ENCODE results near the gene MRPL53. TPM values are rescaled to one million over a fixed set of nuclear protein-coding genes. Genes with fewer than 3 reads are reported as not detected.

Gene MRPL53
- total and polyA plus RNA-seq, 2 of the 13 experiments (the other 11 are each of a cell fraction or from before 2014, with no cell fraction given): 34.3 to 51.9 TPM

DNA sequence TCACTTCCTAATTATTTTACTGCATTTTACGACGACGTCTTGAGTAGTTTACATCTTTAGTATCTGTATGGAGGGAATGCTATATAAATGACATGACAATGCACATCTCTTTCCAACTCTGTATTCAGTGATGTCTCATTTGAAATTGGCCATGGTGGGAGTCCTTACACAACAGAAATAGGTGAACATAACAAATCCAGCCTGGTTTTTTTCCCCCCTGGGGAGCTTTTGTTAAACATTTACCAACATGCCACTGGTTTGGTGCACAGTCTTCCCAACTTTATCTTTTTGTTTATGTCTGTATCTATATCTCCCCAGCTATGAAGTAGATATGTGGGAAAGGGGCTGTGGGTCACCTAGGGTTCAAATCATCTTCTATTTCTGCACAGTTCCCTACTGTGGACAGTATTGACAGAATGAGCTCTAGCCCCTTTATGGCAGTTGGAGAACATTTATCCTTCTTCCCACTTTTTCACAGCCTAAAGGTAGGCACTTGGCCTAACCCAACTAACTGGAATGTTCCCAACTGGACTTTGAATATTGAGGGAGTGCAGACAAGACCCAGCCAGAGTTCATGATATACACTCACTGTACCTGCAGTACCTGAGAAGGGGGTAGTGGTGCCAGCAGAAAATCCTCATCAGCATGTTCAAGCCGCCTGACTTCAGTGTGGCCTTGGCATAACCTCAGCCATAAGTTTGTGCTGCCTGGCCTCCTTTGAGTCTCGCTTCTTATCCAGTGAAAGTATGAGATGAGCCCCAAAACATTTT is 25.1 kb downstream of the MRPL53 start (continued):
- peak; percentile 67; the same call in 1 of the 2 replicates for TF ChIP-seq MEF2D (CRISPR knock-in tag; IDR thresholded peaks at IDR 0.05)
- TF ChIP-seq ZNF264 (CRISPR knock-in tag; IDR thresholded peaks at IDR 0.05): 0 out of 2 replicates have a peak, but pooled peaks have one; percentile 27
- TF ChIP-seq EZH2 (conservative IDR thresholded peaks at IDR 0.05; ENCODE audit: low read depth, low read length): no peak
- TF ChIP-seq ZNF432 (CRISPR knock-in tag; IDR thresholded peaks at IDR 0.05; ENCODE audit: borderline replicate concordance): no peak
- no peak for TF ChIP-seq ZSCAN12 (CRISPR knock-in tag; IDR thresholded peaks at IDR 0.05)
- TF ChIP-seq TP53 (CRISPR knock-in tag; conservative IDR thresholded peaks at IDR 0.05): no peak
- TF ChIP-seq MAFG (CRISPR knock-in tag; IDR thresholded peaks at IDR 0.05): no peak
- no peak for TF ChIP-seq HOXA5 (CRISPR knock-in tag; IDR thresholded peaks at IDR 0.05)
- no peak for TF ChIP-seq ZNF615 (CRISPR knock-in tag; IDR thresholded peaks at IDR 0.05; ENCODE audit: borderline replicate concordance)
- no peak for TF ChIP-seq GZF1 (CRISPR knock-in tag; IDR thresholded peaks at IDR 0.05)
- TF ChIP-seq ZKSCAN8 (CRISPR knock-in tag; IDR thresholded peaks at IDR 0.05; ENCODE audit: borderline replicate concordance): peak; percentile 34; the same call in 1 of the 2 replicates
- TF ChIP-seq SPEN (CRISPR knock-in tag; IDR thresholded peaks at IDR 0.05; ENCODE audit: low read depth): peak; percentile 21; the same call in 1 of the 2 replicates
- TF ChIP-seq KLF13 (CRISPR knock-in tag; IDR thresholded peaks at IDR 0.05): no peak
- TF ChIP-seq NCOA5 (CRISPR knock-in tag; IDR thresholded peaks at IDR 0.05): no peak
- TF ChIP-seq, protein P1, sequence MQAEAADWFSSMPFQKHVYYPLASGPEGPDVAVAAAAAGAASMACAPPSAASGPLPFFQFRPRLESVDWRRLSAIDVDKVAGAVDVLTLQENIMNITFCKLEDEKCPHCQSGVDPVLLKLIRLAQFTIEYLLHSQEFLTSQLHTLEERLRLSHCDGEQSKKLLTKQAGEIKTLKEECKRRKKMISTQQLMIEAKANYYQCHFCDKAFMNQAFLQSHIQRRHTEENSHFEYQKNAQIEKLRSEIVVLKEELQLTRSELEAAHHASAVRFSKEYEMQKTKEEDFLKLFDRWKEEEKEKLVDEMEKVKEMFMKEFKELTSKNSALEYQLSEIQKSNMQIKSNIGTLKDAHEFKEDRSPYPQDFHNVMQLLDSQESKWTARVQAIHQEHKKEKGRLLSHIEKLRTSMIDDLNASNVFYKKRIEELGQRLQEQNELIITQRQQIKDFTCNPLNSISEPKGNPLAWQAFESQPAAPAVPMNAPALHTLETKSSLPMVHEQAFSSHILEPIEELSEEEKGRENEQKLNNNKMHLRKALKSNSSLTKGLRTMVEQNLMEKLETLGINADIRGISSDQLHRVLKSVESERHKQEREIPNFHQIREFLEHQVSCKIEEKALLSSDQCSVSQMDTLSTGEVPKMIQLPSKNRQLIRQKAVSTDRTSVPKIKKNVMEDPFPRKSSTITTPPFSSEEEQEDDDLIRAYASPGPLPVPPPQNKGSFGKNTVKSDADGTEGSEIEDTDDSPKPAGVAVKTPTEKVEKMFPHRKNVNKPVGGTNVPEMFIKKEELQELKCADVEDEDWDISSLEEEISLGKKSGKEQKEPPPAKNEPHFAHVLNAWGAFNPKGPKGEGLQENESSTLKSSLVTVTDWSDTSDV (CRISPR knock-in tag; IDR thresholded peaks at IDR 0.05): no peak
- TF ChIP-seq RXRA (CRISPR knock-in tag; IDR thresholded peaks at IDR 0.05): no peak
- TF ChIP-seq IKZF1 (IDR thresholded peaks at IDR 0.05): no peak
- no peak for TF ChIP-seq ZNF883 (CRISPR knock-in tag; IDR thresholded peaks at IDR 0.05; ENCODE audit: not compliant biosample characterization)
- TF ChIP-seq, protein P2, sequence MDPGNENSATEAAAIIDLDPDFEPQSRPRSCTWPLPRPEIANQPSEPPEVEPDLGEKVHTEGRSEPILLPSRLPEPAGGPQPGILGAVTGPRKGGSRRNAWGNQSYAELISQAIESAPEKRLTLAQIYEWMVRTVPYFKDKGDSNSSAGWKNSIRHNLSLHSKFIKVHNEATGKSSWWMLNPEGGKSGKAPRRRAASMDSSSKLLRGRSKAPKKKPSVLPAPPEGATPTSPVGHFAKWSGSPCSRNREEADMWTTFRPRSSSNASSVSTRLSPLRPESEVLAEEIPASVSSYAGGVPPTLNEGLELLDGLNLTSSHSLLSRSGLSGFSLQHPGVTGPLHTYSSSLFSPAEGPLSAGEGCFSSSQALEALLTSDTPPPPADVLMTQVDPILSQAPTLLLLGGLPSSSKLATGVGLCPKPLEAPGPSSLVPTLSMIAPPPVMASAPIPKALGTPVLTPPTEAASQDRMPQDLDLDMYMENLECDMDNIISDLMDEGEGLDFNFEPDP (CRISPR knock-in tag; conservative IDR thresholded peaks at IDR 0.05): no peak
- peak; percentile 50; the same call in 1 of the 2 replicates for TF ChIP-seq MED1 (CRISPR knock-in tag; IDR thresholded peaks at IDR 0.05)
- TF ChIP-seq POLR2A (IDR thresholded peaks at IDR 0.05; ENCODE audit: insufficient read depth in 1 of 2, low read depth in 2 of 2, low read length in 2 of 2): peak in 1 of 2 experiments; percentile 44; a peak in 1 of 4 replicates
- TF ChIP-seq, protein P3, sequence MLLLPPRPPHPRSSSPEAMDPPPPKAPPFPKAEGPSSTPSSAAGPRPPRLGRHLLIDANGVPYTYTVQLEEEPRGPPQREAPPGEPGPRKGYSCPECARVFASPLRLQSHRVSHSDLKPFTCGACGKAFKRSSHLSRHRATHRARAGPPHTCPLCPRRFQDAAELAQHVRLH (CRISPR knock-in tag; IDR thresholded peaks at IDR 0.05; ENCODE audit: borderline replicate concordance, low read depth): peak; percentile 76; the same call in 1 of the 2 replicates
- no peak for TF ChIP-seq TMF1 (CRISPR knock-in tag; IDR thresholded peaks at IDR 0.05; ENCODE audit: low read depth)
- TF ChIP-seq RBM39 (IDR thresholded peaks at IDR 0.05; ENCODE audit: low read depth, low read length, poor library complexity, severe bottlenecking): no peak
- TF ChIP-seq ZNF235 (CRISPR knock-in tag; IDR thresholded peaks at IDR 0.05; ENCODE audit: borderline replicate concordance): no peak
- TF ChIP-seq, protein P4, sequence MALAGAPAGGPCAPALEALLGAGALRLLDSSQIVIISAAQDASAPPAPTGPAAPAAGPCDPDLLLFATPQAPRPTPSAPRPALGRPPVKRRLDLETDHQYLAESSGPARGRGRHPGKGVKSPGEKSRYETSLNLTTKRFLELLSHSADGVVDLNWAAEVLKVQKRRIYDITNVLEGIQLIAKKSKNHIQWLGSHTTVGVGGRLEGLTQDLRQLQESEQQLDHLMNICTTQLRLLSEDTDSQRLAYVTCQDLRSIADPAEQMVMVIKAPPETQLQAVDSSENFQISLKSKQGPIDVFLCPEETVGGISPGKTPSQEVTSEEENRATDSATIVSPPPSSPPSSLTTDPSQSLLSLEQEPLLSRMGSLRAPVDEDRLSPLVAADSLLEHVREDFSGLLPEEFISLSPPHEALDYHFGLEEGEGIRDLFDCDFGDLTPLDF (CRISPR knock-in tag; IDR thresholded peaks at IDR 0.05): no peak
- TF ChIP-seq FOSL1 (CRISPR knock-in tag; IDR thresholded peaks at IDR 0.05; ENCODE audit: borderline replicate concordance): no peak

Data from HepG2 (cell line).